Activated CD8-positive, alpha-beta memory T cell treated with anti-CD3 and anti-CD28 coated beads, Interleukin-2, amount 50 U/mL, for 1 hour (primary cell): ENCODE measurements around the gene SNTG2.

Source experiments
- DNase-seq: peaks from one replicate; pipeline ENCODE4 v3.0.0-alpha.2; 2020; ENCODE audit errors: extremely low read depth

Gene SNTG2

DNA sequence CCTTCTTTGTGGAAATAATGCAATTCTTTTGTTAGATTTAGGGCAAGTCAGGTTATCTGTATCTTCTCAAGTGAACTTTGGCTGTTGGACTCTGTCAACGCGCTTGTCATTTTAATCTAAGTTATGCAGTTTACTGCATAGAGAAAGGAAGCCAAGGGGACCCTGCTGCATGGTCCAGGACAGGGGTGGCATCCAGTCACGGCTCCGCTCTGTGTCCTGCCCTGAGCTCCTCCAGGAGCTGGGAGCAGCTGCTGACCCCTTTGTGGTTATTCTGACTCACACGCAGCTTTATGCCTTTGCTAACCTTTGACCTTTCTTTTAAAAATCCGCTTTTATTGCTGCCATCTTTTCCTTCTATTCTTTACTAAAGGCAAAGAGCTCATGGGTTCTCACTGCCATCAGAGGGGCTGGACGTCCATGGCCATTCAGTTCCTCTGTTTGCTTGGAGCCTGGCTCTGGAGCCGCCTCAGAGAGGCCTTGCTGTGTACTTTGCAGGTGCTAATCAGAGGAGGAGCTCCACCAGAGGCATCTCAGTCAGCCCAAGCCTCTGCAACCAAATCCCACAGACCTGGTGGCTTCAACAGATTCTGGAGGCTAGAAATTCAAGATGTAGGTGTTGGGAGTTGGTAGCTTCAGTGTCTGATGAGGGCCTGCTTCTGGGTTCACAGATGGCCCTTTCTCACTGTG is 39.3 kb downstream of the SNTG2 start:
- DNase-seq, result no peak

DNA sequence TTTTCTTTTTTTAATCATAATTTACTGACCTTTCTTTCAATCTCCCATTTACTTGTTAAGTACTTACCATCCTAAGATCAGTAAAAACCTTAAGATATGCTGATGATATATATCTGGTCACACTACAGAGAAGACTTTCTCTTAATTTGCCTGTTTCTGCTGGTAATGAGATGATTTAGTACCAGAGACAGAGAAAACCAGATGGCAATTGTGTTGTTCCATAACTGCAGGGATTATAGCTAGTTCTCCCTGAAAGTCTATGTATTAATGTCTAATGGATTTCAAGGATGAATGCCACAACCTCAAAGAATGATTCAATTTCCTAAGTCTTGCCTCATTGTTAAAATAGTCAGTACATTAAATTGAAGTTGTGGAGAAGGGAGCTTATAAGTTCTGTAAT is 40.3 kb downstream of the SNTG2 start:
- DNase-seq, result no peak

DNA sequence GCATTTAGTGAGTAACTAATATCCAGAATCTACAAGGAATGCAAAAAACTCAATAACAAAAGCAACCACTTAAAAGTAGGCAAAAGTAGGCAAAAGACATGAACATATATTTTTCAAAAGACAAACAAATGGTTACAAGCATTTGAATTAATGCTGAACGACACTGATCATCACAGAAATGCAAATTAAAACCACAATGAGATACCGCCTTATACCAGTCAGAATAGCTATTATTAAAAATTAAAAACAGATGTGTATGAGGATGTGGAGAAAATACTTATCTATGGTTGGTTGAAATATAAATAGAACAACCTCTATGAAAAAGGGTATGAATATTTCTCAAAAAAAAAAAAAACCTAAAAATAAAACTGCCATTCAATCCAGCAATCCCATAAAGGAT is 51.7 kb downstream of the SNTG2 start:
- no peak for DNase-seq

DNA sequence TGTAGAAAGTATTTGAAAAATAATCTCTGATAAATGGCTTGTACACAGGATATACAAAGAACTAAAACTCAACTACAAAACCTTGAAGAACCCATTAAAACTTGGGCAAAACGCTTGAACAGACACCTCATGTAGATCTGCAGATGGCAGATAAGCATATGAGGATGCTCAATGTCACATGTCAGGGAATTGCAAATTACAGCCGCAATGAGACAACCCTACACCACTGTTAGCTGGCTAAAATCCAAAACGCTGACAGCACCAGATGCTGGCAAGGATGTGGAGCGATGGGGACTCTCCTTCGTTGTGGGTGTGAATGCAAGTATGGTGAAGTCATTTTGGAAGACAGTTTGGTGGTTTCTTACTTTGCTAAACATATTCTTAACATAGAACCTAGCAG is 53.7 kb downstream of the SNTG2 start:
- DNase-seq, result no peak

DNA sequence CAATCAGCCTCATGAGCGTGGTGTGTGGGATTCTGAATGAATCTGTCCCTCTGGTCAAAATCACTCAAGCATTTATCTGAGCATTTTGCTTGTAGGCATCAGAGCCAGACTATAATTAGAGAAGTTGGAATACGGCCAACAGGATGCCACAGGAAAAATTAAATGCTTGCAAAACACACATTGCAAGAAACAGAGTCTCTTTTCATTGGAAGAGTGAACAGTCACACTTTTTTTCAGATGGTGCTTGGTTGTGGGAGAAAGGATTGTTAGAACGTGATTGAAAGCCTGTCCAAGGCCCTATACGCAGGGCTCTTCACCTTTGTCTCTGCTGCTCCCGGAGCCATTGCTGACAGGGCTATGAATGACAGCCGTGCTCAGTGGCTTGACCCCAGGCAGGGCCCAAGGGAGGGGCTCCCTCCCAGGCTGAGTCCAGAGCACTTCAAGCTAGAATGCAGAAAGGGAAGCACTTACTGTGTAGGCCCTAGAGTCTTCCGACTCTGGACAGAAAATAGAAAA is 59.8 kb downstream of the SNTG2 start:
- no peak for DNase-seq

DNA sequence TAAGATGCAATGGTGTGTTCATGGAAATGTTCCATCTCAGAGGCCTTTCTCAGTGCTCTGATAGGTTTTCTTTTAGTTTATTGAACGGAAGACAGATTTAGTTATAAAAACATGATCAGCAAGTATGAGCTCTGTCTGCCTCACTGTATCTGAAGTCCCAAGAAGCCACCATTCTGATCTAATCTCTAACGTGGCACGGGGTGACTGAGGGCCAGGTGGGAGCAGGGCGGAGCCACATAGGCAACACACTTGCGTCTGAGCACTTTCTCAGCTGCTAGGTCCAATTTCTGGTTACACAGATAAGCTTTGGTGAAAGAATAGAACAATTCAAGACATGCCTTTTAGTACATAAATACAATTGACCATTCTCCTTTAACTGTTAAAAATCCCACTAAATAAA is 60.4 kb downstream of the SNTG2 start:
- DNase-seq, result no peak

DNA sequence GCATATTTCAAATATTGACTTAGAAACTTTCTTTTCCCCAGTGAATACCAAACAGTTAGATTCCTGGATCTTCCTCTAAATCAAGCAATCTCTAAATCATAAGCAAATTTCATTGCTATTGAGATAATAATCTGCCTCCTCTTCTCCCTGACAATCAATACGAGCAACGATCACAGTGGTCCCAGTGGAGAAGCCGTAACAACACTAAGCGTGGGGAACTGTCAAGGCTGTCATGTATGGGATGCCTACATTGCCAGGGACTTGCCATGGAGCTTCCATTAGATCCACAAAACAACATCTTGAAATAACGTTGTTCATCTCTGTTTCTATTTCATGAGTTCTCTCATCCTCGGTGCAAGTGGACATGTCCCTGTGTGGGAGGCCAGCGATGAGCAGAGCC is 61.3 kb downstream of the SNTG2 start:
- no peak for DNase-seq

DNA sequence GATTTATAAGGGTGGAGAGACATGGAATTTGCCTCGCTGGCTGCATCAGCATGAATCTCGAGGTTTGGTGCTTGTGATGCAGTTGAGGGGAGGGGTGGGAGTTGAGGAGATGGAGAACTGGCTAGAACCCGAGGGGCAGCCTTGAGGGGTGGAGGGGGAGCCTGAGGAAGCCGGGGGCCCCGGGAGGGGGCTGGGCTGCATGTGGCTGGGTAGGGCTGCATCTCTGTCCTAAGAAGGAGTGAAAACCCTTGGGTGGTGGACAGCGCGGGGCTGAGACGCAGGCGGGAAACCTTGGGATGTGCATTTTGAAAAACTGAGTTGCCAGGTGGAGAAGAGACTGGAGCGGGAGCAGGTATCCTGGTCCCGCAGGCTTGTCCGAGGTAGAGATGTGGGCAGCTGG is 64.2 kb downstream of the SNTG2 start:
- no peak for DNase-seq

DNA sequence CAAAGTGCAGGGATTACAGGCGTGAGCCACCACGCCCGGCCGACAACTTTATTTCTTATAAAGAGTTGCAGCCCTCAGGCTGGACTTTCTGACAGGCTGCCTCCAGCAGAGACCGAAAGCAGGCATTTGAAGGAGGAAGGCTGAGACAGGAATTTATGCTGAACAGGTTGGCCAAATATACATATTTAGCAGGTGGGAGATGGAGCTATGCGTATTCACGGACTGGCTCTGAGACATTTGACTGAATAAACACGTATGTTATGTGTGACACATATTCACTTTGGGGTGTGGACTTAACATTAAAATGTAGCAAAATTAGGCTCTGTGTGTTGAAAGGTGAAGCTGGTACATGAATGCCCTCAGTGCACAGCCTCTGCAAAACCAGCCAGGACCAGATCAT is 65.9 kb downstream of the SNTG2 start:
- DNase-seq, result no peak

DNA sequence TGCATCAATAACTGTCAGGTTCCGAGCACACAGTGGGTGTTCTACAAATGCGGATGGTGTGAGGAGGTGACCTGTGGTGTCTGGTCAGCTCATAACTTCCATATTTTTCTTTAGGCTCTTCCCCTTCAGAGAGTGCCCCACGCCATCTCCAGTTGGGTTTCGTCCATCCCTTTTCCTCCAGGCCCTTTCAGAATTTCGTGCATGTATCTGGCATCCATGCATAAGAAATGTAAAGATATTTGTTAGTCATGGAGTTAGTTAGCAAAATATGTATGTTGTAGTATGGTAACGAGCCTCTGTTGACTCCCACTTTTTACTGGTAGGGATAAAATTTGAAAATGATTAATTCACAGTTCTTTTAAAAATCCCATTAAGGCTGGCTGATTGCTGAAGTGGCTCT is 67.2 kb downstream of the SNTG2 start:
- no peak for DNase-seq

DNA sequence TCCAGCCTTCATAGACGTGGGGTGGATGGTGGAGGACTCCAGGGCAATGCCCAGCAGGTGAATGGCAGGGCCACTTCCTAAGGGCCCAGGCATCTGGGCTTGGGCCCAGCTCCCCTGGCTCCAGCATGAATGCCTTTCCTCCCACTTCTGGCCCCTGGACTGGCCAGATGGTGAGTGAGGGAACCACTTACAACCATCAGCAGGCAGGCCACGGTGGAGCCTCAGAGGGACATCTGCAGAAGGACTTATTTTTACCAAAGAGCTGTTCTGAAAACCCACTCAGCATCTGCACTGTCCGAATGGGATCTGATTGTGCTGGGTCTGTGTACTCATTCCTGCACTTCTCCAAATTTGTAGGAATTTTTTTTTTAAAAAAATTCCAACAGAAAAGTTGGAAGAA is 69.6 kb downstream of the SNTG2 start:
- DNase-seq, result no peak

DNA sequence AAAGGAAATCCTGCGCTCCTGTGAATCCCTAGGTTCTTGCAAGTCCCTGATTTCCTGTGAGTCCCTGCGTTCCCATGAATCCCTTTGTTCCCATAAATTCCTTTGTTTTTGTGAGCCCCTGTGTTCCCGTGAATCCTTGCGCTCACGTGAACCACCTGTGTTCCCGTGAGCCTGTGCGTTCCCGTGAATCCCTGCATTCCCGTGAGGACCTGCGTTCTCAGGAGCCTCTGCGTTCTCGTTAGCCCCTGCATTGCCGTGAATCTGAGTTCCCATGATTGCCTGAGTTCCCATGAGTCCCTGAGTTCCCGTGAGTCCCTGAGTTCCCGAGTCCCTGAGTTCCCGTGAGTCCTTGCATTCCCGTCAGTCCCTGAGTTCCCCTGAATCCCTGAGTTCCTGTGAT is 71.5 kb downstream of the SNTG2 start:
- DNase-seq, result no peak

DNA sequence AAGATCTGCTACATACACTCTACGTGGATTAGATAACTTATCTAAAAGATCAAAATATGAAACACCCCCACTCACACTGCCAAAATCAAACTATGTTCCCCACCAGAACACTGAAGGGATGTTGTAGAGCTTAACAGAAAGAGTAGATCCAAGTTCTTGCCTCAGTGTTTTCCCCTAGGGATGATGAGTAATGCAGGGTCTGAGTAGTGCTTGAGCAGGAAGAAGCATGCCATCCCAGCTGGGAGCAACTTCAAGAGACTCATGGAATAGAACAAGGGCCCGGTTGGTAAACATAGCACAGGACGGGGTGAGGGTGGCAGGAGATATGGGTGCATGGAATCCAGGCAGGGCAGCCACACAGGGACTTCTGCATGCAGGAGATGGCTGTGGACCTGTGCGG is 74.3 kb downstream of the SNTG2 start:
- DNase-seq, result no peak

DNA sequence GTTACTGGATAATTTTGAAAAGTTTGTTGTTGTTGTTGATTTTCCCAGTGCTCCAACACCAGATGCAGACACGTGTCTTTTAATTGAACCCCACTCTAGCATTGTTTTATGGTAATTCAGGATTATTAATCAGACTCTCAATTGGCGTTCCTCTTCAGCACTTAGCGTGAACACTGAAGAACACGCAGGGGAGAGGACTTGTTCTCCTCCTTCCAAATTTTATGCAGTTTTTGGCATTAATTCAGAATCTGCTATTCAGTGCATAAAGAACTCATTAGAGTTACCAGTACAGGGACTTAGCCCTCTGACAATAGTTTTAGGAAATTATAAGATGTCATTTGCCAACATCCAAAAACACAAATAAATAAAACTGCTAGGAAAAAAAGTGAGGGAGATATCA is 75.5 kb downstream of the SNTG2 start:
- no peak for DNase-seq

DNA sequence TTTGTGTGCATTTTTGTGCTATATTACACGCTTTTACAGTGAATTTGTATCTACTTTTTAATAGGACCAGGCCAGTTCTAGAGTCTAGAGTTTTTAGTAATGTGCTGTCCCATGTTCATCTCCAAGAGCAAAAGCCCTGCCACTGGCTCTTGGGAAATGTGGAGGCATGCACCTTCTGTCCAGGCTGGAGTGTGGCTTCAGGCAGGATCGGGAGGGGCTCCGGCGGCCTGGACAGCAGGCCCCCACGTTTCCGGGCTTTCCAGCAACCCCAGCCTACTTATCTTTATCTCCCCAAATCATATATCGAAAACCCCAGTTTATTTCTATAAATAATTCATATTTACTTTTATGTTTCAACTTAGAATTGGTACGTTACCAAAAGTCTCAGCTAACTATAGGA is 78.2 kb downstream of the SNTG2 start:
- no peak for DNase-seq

DNA sequence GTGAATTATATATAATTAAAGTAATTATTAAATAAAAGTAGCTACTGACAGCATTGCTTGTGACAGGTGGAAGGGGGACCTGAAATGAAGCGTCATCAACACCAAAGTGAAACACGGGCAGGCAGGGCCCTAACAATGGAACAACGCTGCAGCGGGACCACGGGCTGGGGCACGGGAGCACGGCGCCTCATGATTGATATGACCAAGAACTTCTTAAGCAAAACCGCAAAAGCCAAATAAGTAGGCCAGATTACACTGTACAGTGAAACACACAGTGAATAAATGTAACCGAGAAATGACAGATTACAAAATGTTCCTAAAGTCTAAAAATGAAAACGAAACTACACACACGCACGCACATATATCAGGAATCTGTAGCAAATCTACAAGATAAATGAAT is 81.4 kb downstream of the SNTG2 start:
- DNase-seq, result no peak

DNA sequence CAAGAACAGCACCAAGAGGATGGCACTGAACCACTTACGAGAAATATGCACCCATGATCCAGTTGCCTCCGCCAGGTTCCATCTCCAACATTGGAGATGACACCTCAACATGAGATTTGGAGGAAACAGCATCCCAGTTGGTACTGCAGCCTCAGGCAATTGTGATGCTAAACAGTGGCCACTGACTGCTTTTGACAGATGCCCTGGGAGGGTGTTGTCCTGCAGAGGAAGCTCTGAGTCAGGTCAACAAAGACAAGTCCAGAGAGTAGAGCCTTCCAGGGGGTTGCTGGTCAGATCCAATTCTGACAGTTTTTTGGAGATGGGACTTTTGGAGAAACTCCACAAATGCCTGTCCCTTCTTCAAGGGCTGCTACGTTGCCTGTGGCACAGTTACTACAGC is 82.4 kb downstream of the SNTG2 start:
- no peak for DNase-seq

DNA sequence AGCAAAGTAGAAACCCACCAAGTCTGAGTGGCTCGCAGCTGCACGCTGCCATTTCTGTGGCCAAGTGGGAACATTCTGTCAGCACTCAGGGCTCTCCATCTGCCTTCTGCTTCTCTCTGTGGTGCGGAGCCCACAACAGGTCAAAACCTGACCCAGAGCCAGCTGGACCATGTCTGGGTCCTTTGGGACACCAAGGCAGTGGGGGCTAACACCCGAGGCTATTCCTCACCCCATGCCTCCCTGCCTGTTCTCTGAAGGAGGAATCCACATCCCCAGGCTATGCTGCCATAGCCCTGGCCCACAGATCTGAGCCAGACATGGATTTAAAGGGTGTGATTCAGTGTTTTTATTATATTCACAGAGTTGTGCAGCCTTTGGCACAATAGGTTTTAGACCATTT is 86.4 kb downstream of the SNTG2 start:
- DNase-seq, result no peak

DNA sequence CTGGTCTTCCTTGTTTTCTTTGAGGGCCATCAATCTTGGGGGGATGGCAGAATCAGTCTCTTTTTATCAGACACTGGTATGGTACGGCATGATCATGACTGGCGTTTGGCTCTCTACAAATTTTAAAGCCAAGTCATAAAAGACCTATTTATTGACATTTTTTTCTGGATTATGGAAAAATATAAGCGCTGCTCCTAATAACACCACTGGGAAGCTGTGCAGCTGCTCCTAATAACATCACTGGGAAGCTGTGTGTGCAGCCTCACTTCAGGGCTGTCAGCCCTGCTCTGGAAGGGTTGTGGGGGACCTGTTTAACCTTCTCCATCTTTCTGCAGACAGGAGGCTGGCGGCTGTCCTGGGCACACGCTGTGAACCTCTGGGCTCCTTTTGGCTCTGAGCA is 88.9 kb downstream of the SNTG2 start:
- DNase-seq, result no peak

DNA sequence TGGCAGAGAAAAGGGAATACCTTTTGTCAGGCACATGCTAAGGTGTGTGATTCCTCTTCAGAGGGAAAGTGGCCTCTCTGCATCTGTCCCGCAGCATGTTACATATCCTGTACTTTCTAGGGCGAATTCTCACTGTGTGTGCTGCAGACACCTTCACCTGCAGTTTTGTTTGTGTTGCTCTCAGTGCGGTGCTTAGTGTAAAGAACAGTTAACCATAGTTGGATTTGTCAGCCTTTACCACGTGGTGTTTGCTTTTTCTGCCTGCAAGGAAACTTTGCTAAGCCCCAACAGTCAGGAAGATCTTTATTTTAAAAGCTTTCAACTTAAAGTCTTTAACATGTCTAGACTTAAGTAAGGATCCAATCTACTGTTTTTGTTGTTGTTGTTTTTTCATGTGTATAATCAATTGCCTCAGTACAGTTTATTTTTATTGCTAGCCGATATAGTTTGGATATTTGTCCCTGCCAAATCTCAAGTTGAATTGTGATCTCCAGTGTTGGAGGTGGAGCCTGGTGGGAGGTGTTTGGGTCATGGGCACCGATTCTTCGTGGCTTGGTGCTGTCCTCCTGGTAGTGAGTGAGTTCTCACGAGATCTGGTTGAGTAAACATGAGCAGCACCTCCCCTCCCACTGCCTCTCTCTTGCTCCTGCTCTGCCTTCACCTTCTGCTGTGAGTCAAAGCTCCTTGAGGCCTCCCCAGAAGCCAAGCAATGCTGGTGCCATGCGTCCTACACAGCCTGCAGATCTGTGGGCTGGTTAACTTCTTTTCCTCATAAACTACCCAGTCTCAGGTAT is 90.6 kb downstream of the SNTG2 start:
- no peak for DNase-seq

DNA sequence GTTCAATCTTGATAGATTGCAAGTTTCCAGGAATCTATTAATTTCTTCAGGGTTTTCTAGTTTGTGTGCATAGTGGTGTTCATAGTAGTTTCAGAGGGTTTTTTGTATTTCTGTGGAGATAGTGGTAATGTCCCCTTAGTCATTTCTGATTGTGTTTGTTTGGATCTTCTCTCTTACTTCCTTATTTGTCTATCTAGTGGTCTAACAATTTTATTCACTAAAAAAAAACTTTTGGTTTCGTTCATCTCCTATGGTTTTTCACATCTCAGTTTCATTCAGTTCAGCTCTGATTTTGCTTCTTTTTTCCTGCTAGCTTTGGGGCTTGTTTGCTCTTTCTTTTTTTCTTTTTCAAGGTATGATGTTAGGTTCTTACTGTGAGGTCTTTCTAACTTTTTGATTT is 94.5 kb downstream of the SNTG2 start:
- no peak for DNase-seq

DNA sequence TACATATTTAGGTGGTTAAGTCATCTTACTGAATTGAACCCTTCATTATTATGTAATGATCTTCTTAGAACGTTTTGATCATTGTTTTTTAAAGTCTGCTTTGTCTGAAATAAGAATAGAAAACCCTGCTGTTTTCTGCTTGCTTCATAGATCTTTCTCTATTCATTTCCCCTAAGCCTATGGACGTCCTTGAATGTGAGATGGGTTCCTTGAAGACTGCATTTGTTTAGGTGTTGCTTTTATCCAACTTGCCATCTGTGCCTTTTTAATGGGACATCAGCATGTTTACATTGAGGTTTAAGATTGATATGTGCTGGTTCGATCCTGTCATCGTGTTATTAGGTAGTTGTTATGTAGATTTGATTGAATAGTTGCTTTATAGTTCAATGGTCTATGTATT is 95.4 kb downstream of the SNTG2 start:
- no peak for DNase-seq

DNA sequence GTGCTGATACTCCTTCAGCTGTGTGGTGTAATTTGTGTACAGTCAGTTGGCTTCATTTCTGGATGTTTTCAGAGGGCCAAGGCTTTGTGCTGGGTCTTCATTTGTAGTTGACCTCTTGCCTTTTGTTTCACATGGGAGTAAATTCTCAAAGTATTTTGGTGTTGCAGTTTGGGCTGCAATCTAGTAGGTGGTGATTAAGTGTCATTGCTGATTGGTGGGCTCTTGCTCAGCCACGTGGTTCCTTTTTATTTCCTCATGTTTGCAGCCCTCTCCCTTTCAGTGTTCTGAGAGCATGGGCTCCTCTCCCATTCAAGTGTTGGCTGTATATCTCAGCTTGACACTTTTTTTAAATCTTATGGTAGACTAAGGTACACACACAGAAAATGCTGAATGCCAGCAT is 96.8 kb downstream of the SNTG2 start:
- DNase-seq, result no peak

DNA sequence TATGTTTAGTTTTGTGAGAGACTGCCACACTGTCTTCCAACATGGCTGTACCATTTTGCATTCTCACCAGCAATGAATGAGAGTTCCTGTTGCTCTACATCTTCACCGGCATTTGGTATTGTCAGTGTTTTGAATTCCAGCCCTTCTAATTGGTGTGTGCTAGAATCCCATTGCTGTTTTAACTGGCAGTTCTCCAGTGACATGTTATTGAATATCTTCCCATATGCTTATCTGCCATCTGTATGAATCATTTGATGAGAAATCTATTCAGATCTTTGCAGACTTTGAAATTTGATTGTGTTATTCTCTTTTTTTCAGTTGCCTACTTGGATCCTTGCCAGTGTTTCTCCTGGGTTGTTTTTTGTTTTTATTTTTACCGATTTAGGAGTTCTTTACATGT is 99.0 kb downstream of the SNTG2 start:
- no peak for DNase-seq
